WTC11 (cell line): ENCODE results near the gene GIGYF2. TPM values are rescaled to one million over a fixed set of nuclear protein-coding genes. Genes with fewer than 3 reads are reported as not detected.

ENCODE experiments used
- ATAC-seq: fragments of 200-7000 bp; cut with Tn5 transposase; 2 replicates; pipeline ENCODE4 v1.10.0; 2021; ENCODE audit warnings: mild to moderate bottlenecking, moderate library complexity
- CTCF ChIA-PET: fragments of 300-600 bp; sonication (Branson Sonifier 250); formaldehyde crosslinking; loops from one replicate; lab custom pipeline; 2021; ENCODE audit warnings: antibody characterized with exemption; lab: Charles Lee
- POLR2A ChIA-PET: fragments of 350-600 bp; sonication (Branson Sonifier 250); formaldehyde crosslinking; loops from one replicate; lab custom pipeline; 2021; ENCODE audit warnings: antibody characterized with exemption; lab: Charles Lee
- DNase-seq: peaks from one replicate; pipeline ENCODE4 v3.0.0; 2021; ENCODE audit warnings: low spot score
- H3K27ac Mint-ChIP-seq: 2 replicates; pipeline ENCODE4 v1.8.0; 2021; ENCODE audit warnings: mixed read lengths
- H3K27me3 Mint-ChIP-seq: 2 replicates; pipeline ENCODE4 v1.8.0; 2021; ENCODE audit warnings: low read depth, mild to moderate bottlenecking, moderate library complexity, mixed read lengths
- H3K36me3 Mint-ChIP-seq: 2 replicates; pipeline ENCODE4 v1.8.0; 2021; ENCODE audit warnings: mixed read lengths
- H3K4me1 Mint-ChIP-seq: 2 replicates; pipeline ENCODE4 v1.8.0; 2022; ENCODE audit warnings: mixed read lengths
- H3K4me3 Mint-ChIP-seq: 2 replicates; pipeline ENCODE4 v1.8.0; 2021; ENCODE audit warnings: mild to moderate bottlenecking, moderate library complexity, mixed read lengths
- H3K9me3 Mint-ChIP-seq: 2 replicates; pipeline ENCODE4 v1.8.0; 2021; ENCODE audit warnings: mixed read lengths
- ATF1 ChIP-seq: sonication (generic); formaldehyde crosslinking; IDR thresholded peaks from 2 replicates; pipeline ENCODE4 v1.8.1; 2023; ENCODE audit warnings: mild to moderate bottlenecking, moderate library complexity, missing genetic modification reagents
- CREB1 ChIP-seq: sonication (generic); formaldehyde crosslinking; IDR thresholded peaks from 2 replicates; pipeline ENCODE4 v1.8.0; 2023; ENCODE audit warnings: mild to moderate bottlenecking, missing genetic modification reagents
- ETV6 ChIP-seq: sonication (generic); formaldehyde crosslinking; IDR thresholded peaks from 2 replicates; pipeline ENCODE4 v1.8.1; 2022; ENCODE audit warnings: mild to moderate bottlenecking, missing genetic modification reagents
- FOXJ3 ChIP-seq: sonication (generic); formaldehyde crosslinking; IDR thresholded peaks from 2 replicates; pipeline ENCODE4 v1.9.0; 2021; ENCODE audit warnings: missing genetic modification reagents, mild to moderate bottlenecking, borderline replicate concordance
- SMAD3 ChIP-seq: sonication (generic); formaldehyde crosslinking; IDR thresholded peaks from 2 replicates; pipeline ENCODE4 v1.8.0; 2022; ENCODE audit warnings: missing genetic modification reagents, mild to moderate bottlenecking, borderline replicate concordance
- SOX15 ChIP-seq: fragments of 250-450 bp; sonication (Bioruptor Pico); IDR thresholded peaks from 2 replicates; pipeline ENCODE4 v1.9.0; 2021; ENCODE audit warnings: mild to moderate bottlenecking
- ZNF671 ChIP-seq: fragments of 250-450 bp; sonication (Bioruptor Pico); IDR thresholded peaks from 2 replicates; pipeline ENCODE4 v1.8.0; 2021; ENCODE audit warnings: mild to moderate bottlenecking
- total RNA-seq: library from RNA; stranded (reverse); gene quantifications from 3 replicates; pipeline ENCODE4 v1.2.3, GENCODE V29; 2021
- TF ChIP-seq, protein P1 (sequence below): sonication (generic); formaldehyde crosslinking; IDR thresholded peaks from 2 replicates; pipeline ENCODE4 v1.8.0; 2022; ENCODE audit warnings: mild to moderate bottlenecking, missing genetic modification reagents
- TF ChIP-seq, protein P2 (sequence below): sonication (generic); formaldehyde crosslinking; conservative IDR thresholded peaks from 2 replicates; pipeline ENCODE4 v1.8.1; 2023; ENCODE audit warnings: mild to moderate bottlenecking, low read depth, missing genetic modification reagents, moderate library complexity
- TF ChIP-seq, protein P3 (sequence below): fragments of 250-450 bp; sonication (Bioruptor Pico); IDR thresholded peaks from 2 replicates; pipeline ENCODE4 v1.9.0; 2021; ENCODE audit warnings: mild to moderate bottlenecking, borderline replicate concordance
- TF ChIP-seq, protein P4 (sequence below): sonication (generic); formaldehyde crosslinking; IDR thresholded peaks from 2 replicates; pipeline ENCODE4 v1.8.0; 2023; ENCODE audit warnings: missing genetic modification reagents, mild to moderate bottlenecking, borderline replicate concordance
- TF ChIP-seq, protein P5 (sequence below): fragments of 250-450 bp; sonication (Bioruptor Pico); conservative IDR thresholded peaks from 2 replicates; pipeline ENCODE4 v1.9.0; 2021; ENCODE audit warnings: mild to moderate bottlenecking
- TF ChIP-seq, protein P6 (sequence below): fragments of 250-450 bp; sonication (Bioruptor Pico); IDR thresholded peaks from 2 replicates; pipeline ENCODE4 v1.8.0; 2021; ENCODE audit warnings: mild to moderate bottlenecking
- TF ChIP-seq, protein P7 (sequence below): sonication (generic); formaldehyde crosslinking; IDR thresholded peaks from 2 replicates; pipeline ENCODE4 v1.8.1; 2022; ENCODE audit warnings: low read depth, missing genetic modification reagents, borderline replicate concordance
- TF ChIP-seq, protein P8 (sequence below): sonication (generic); formaldehyde crosslinking; IDR thresholded peaks from 2 replicates; pipeline ENCODE4 v1.8.0; 2023; ENCODE audit warnings: mild to moderate bottlenecking, missing genetic modification reagents

Gene GIGYF2
- total RNA-seq, 1 experiment from 2014 or later, result 53.1 TPM

DNA sequence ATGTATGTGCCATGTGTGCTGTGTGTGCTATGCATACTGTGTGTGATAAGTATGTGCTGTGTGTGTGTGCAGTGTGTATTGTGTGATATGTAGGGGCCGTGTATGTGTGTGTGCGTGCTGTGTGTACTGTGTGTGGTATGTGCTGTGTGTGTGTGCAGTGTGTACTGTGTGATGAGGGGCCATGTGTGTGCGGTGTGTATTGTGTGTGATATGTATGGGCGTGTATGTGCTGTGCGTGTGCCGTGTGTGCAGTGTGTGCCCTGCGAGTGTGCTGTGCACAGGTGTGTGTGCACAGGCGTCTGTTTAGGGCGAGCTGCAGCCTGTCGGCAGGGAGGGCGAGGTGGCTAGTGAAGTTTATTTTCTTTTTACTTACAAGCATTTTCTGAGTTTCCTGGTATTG is 189.0 kb downstream of the GIGYF2 start:
- Mint-ChIP-seq H3K36me3 (no peaks in the 10 kb centered on the region), H3K9me3 (no peaks in the 10 kb centered on the region), H3K4me1 (peaks cover 18% of the 10 kb centered on the region), H3K27me3 (no peaks in the 10 kb centered on the region), H3K27ac (no peak overlapping the region; the same call in 1 of the 2 replicates)
- DNase-seq (no peak), ATAC-seq (no peak)
- POLR2A ChIA-PET, result no interaction called here
- CTCF ChIA-PET, result no interaction called here
- TF ChIP-seq, protein P1, sequence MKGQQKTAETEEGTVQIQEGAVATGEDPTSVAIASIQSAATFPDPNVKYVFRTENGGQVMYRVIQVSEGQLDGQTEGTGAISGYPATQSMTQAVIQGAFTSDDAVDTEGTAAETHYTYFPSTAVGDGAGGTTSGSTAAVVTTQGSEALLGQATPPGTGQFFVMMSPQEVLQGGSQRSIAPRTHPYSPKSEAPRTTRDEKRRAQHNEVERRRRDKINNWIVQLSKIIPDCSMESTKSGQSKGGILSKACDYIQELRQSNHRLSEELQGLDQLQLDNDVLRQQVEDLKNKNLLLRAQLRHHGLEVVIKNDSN (CRISPR knock-in tag), result no peak
- TF ChIP-seq, protein P2, sequence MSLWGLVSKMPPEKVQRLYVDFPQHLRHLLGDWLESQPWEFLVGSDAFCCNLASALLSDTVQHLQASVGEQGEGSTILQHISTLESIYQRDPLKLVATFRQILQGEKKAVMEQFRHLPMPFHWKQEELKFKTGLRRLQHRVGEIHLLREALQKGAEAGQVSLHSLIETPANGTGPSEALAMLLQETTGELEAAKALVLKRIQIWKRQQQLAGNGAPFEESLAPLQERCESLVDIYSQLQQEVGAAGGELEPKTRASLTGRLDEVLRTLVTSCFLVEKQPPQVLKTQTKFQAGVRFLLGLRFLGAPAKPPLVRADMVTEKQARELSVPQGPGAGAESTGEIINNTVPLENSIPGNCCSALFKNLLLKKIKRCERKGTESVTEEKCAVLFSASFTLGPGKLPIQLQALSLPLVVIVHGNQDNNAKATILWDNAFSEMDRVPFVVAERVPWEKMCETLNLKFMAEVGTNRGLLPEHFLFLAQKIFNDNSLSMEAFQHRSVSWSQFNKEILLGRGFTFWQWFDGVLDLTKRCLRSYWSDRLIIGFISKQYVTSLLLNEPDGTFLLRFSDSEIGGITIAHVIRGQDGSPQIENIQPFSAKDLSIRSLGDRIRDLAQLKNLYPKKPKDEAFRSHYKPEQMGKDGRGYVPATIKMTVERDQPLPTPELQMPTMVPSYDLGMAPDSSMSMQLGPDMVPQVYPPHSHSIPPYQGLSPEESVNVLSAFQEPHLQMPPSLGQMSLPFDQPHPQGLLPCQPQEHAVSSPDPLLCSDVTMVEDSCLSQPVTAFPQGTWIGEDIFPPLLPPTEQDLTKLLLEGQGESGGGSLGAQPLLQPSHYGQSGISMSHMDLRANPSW (CRISPR knock-in tag), result no peak
- no peak for TF ChIP-seq SMAD3
- TF ChIP-seq, protein P3, sequence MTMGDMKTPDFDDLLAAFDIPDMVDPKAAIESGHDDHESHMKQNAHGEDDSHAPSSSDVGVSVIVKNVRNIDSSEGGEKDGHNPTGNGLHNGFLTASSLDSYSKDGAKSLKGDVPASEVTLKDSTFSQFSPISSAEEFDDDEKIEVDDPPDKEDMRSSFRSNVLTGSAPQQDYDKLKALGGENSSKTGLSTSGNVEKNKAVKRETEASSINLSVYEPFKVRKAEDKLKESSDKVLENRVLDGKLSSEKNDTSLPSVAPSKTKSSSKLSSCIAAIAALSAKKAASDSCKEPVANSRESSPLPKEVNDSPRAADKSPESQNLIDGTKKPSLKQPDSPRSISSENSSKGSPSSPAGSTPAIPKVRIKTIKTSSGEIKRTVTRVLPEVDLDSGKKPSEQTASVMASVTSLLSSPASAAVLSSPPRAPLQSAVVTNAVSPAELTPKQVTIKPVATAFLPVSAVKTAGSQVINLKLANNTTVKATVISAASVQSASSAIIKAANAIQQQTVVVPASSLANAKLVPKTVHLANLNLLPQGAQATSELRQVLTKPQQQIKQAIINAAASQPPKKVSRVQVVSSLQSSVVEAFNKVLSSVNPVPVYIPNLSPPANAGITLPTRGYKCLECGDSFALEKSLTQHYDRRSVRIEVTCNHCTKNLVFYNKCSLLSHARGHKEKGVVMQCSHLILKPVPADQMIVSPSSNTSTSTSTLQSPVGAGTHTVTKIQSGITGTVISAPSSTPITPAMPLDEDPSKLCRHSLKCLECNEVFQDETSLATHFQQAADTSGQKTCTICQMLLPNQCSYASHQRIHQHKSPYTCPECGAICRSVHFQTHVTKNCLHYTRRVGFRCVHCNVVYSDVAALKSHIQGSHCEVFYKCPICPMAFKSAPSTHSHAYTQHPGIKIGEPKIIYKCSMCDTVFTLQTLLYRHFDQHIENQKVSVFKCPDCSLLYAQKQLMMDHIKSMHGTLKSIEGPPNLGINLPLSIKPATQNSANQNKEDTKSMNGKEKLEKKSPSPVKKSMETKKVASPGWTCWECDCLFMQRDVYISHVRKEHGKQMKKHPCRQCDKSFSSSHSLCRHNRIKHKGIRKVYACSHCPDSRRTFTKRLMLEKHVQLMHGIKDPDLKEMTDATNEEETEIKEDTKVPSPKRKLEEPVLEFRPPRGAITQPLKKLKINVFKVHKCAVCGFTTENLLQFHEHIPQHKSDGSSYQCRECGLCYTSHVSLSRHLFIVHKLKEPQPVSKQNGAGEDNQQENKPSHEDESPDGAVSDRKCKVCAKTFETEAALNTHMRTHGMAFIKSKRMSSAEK, result no peak
- TF ChIP-seq, protein P4, sequence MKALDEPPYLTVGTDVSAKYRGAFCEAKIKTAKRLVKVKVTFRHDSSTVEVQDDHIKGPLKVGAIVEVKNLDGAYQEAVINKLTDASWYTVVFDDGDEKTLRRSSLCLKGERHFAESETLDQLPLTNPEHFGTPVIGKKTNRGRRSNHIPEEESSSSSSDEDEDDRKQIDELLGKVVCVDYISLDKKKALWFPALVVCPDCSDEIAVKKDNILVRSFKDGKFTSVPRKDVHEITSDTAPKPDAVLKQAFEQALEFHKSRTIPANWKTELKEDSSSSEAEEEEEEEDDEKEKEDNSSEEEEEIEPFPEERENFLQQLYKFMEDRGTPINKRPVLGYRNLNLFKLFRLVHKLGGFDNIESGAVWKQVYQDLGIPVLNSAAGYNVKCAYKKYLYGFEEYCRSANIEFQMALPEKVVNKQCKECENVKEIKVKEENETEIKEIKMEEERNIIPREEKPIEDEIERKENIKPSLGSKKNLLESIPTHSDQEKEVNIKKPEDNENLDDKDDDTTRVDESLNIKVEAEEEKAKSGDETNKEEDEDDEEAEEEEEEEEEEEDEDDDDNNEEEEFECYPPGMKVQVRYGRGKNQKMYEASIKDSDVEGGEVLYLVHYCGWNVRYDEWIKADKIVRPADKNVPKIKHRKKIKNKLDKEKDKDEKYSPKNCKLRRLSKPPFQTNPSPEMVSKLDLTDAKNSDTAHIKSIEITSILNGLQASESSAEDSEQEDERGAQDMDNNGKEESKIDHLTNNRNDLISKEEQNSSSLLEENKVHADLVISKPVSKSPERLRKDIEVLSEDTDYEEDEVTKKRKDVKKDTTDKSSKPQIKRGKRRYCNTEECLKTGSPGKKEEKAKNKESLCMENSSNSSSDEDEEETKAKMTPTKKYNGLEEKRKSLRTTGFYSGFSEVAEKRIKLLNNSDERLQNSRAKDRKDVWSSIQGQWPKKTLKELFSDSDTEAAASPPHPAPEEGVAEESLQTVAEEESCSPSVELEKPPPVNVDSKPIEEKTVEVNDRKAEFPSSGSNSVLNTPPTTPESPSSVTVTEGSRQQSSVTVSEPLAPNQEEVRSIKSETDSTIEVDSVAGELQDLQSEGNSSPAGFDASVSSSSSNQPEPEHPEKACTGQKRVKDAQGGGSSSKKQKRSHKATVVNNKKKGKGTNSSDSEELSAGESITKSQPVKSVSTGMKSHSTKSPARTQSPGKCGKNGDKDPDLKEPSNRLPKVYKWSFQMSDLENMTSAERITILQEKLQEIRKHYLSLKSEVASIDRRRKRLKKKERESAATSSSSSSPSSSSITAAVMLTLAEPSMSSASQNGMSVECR (CRISPR knock-in tag), result no peak
- TF ChIP-seq ZNF671 (CRISPR knock-in tag), result no peak
- TF ChIP-seq CREB1 (CRISPR knock-in tag), result no peak
- TF ChIP-seq, protein P5, sequence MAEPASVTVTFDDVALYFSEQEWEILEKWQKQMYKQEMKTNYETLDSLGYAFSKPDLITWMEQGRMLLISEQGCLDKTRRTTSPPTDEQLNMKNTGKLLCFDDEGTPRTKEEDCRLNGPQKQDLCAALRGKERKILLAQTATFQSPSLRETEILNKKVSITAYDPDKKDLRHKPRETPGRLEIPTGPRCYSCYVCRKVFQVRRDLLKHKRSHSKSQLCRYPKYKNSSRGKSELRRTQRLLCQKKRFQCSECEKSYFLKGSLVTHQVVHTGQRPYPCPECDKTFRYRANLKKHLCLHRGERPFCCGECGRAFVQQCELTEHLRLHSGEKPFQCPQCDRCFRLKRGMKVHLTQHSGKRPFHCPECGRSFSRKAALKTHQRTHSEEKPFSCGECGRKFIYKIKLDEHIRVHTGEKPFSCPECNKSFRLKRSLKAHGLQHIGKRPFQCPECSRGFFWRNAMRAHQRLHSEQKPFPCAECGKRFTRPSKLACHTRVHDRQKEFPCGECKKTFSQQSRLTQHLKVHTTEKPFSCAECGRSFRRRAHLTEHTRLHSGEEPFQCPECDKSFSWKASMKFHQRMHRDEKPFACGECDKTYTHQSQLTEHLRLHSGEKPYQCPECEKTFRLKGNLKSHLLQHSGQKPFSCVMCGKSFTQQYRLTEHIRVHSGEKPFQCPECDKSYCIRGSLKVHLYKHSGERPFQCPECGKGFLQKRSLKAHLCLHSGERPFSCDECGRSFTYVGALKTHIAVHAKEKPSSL (CRISPR knock-in tag), result no peak
- TF ChIP-seq, protein P6, sequence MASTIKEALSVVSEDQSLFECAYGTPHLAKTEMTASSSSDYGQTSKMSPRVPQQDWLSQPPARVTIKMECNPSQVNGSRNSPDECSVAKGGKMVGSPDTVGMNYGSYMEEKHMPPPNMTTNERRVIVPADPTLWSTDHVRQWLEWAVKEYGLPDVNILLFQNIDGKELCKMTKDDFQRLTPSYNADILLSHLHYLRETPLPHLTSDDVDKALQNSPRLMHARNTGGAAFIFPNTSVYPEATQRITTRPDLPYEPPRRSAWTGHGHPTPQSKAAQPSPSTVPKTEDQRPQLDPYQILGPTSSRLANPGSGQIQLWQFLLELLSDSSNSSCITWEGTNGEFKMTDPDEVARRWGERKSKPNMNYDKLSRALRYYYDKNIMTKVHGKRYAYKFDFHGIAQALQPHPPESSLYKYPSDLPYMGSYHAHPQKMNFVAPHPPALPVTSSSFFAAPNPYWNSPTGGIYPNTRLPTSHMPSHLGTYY (CRISPR knock-in tag), result no peak
- no peak for TF ChIP-seq ATF1 (CRISPR knock-in tag)
- TF ChIP-seq ETV6 (CRISPR knock-in tag), result no peak
- TF ChIP-seq, protein P7, sequence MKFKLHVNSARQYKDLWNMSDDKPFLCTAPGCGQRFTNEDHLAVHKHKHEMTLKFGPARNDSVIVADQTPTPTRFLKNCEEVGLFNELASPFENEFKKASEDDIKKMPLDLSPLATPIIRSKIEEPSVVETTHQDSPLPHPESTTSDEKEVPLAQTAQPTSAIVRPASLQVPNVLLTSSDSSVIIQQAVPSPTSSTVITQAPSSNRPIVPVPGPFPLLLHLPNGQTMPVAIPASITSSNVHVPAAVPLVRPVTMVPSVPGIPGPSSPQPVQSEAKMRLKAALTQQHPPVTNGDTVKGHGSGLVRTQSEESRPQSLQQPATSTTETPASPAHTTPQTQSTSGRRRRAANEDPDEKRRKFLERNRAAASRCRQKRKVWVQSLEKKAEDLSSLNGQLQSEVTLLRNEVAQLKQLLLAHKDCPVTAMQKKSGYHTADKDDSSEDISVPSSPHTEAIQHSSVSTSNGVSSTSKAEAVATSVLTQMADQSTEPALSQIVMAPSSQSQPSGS (CRISPR knock-in tag), result no peak
- TF ChIP-seq SOX15 (CRISPR knock-in tag), result no peak
- TF ChIP-seq, protein P8, sequence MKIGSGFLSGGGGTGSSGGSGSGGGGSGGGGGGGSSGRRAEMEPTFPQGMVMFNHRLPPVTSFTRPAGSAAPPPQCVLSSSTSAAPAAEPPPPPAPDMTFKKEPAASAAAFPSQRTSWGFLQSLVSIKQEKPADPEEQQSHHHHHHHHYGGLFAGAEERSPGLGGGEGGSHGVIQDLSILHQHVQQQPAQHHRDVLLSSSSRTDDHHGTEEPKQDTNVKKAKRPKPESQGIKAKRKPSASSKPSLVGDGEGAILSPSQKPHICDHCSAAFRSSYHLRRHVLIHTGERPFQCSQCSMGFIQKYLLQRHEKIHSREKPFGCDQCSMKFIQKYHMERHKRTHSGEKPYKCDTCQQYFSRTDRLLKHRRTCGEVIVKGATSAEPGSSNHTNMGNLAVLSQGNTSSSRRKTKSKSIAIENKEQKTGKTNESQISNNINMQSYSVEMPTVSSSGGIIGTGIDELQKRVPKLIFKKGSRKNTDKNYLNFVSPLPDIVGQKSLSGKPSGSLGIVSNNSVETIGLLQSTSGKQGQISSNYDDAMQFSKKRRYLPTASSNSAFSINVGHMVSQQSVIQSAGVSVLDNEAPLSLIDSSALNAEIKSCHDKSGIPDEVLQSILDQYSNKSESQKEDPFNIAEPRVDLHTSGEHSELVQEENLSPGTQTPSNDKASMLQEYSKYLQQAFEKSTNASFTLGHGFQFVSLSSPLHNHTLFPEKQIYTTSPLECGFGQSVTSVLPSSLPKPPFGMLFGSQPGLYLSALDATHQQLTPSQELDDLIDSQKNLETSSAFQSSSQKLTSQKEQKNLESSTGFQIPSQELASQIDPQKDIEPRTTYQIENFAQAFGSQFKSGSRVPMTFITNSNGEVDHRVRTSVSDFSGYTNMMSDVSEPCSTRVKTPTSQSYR (CRISPR knock-in tag), result no peak
- TF ChIP-seq FOXJ3 (CRISPR knock-in tag), result no peak
- TF ChIP-seq, all 79 proteins: peak for 0
- no peak overlapping the region for H3K4me3 Mint-ChIP-seq
